T-helper 2 cell treated with Interferon-gamma antibody and Interleukin-4, amounts not matched to agents 100 ng/mL and 5 ng/mL, for 36 hours (primary cell): Measurements from ENCODE around the gene HDAC7. TPM values are rescaled to one million over a fixed set of nuclear protein-coding genes. Genes with fewer than 3 reads are reported as not detected.

Source experiments
- intact Hi-C: fragments of 100-400 bp; cut with micrococcal nuclease; formaldehyde crosslinking; loops from one replicate; pipeline ENCODE4 v1.15.1; 2023
- total RNA-seq: library from RNA; stranded (reverse); gene quantifications from 2 replicates; pipeline ENCODE4 v1.2.3, GENCODE V29; 2022

HDAC7 gene
- total RNA-seq, 1 donor from 2014 or later = 150 TPM

DNA sequence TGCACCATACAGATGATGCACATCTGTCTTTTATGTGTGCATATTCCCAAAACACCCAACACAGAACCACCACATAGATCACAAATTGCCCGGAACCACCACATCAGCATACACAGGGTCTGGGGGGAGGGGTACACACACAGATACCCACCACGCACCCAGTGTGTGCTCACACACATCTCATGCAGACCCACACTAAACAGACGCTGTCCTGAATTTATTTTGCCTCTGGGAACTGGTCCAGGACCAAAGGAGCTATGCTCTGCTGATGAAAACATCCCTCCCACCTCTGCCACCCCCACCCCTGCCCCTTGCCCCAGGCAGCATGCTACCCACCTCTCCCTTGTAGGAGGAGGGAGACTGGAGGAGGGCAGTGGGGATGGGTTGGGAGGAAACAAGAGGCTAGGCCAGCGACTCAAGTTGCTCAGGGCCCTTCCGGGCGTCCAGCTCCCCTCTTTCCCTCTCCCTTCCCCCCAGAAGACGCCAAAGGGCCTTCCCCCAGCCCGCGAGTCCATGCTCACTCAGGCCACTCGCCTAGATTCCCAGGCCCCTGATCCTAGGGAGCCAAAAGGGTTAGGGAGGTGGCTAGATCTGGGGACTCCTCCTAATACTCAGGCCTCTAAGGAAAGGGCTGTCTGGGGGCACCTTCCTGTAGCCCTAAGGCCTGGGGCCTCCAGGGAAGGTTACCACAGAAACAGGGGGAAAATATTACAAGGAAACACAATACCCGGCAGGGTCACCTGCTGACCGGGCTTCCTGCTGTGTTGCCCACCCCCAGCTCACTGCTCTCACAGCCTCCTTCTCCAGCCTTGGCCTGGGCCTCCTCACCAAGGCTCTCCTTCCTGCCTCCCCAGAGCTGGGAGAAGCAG, 3.1 kb downstream of the HDAC7 start:
- intact Hi-C loops = loop anchor here (10.0 kb wide), 2 partner anchors 452 to 1602 kb away; no protein-coding TSS in a partner anchor

DNA sequence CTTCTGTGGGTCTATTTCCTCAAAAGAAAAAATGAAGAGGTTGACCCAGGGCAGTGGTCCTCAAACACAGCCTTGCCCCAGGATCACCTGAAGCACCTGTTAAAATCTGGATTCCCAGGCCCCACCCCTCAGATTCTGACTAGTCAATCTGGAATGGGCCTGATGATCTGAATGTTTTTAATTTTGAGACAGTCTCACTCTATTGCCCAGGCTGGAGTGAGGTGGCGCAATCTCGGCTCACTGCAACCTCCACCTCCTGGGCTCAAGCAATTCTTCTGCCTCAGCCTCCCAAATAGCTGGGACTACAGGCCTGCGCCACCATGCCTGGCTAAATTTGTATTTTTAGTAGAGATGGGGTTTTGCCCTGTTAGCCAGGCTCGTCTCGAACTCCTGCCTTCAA, 4.3 kb downstream of the HDAC7 start:
- intact Hi-C loops = loop anchor here (10.0 kb wide), 2 partner anchors 451 to 1601 kb away; no protein-coding TSS in a partner anchor

GRCh38 chr12:47814539-47815170, 5.0 kb downstream of the HDAC7 start:
- intact Hi-C loops = loop anchor here (10.0 kb wide), 2 partner anchors 450 to 1600 kb away; no protein-coding TSS in a partner anchor

GRCh38 chr12:47813511-47814196, 6.0 kb downstream of the HDAC7 start:
- intact Hi-C loops = loop anchor here (1.0 to 10.0 kb wide), 5 partner anchors 8 to 1599 kb away; partner anchors contain the start of gene SLC48A1

DNA sequence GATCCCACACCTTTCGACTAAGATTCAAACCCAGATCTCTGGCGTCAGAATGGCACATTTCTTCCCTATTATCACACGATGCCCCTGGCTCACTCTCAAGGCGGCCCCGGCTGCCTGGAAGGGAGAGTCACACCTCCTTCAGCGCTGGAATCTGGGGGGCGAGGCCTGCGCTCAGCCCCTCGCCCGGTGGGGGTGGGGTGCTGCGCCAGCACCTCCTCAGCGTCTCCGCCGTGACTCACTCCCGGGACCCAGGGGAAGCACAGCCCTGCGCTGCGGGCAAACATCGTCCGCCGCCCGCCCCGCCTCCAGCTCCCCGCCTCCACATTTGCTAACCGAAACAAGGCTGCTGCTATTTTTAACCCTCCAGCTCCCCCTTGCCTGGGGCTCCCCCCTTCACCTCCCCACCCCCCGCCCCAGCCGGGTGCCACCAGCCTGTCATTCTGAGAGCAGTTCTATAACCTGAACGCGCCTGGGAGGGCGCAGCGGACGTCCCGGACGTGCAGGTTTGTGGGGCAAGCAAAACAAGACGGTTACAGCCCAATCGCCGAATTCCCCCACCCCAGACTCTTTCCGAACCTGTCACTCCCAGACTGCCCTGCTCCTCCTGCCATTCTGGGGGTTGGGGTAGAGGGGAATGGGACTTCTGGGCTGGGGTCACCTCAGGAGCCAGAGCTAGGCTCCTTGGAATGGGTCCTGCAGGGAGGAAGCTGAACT, 6.7 kb downstream of the HDAC7 start:
- intact Hi-C loops = loop anchor here (1.0 to 10.0 kb wide), 5 partner anchors 8 to 1598 kb away; partner anchors contain the start of gene SLC48A1

- intact Hi-C loops = loop anchor here (2.0 to 10.0 kb wide), 4 partner anchors 39 to 1597 kb away; partner anchors contain the start of gene SLC48A1
Measured at GRCh38 chr12:47811581-47812484, 7.9 kb downstream of the HDAC7 start.

DNA sequence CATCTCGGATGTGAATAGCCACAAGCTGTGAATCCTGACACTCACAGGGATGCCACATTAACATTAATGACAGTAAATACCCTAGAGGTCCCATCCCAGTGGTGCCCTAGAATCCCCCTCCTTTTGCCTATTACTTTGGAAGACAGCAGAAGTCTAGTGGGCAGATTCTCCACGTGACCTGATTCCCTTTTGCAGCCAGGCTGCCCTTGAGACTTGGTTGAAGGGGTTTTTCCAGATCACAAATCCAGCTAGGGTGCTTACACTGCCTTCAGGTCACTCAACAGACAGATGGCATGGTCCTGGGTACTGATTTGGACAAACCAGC, 8.7 kb downstream of the HDAC7 start:
- intact Hi-C loops = loop anchor here (10.0 kb wide), 2 partner anchors 446 to 1596 kb away; no protein-coding TSS in a partner anchor

- intact Hi-C loops = loop anchor here (2.0 kb wide), 1 partner anchor 31 kb away; no protein-coding TSS in a partner anchor
Measured at GRCh38 chr12:47809518-47809917, 10.2 kb downstream of the HDAC7 start.

DNA sequence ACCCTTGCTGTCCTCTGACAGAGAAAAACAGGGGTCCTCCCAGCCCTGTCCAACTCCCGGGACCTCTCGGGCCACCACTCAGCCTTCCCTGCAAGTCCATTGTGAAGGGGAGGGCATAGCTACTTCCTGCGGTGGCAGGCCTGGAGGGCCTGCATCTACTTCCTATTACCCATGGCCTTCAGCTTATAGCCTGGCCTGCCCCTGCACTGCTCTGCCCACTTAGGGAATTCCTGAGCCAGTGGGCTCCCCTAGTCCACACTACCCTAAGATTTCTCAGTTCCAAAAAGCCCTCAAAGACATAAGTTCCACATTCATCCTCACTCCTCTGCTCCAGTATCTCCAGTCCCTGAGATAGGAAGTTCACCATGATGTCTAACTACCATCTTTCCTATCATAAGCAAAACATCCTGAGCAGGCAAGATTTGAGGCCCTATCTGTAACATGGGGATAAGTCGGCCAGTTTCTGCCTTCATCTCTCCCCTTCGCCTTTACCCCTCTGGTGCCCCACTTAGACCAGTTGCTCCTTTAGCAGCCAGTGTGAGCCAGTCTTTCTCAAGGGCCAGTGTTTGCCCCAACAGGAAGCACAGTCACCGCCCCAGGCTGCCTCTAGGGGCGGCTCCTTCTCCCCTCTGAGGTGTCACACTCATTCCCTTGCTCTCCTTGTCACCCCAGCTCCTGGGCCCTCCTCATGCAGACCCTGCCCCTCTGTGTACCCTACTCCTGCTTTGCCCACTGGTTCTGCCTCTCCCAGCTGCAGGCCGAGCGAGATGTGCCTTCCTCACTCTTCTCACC, 10.9 kb downstream of the HDAC7 start:
- intact Hi-C loops = loop anchor here (1.0 to 2.0 kb wide), 2 partner anchors 10 to 30 kb away; no protein-coding TSS in a partner anchor

DNA sequence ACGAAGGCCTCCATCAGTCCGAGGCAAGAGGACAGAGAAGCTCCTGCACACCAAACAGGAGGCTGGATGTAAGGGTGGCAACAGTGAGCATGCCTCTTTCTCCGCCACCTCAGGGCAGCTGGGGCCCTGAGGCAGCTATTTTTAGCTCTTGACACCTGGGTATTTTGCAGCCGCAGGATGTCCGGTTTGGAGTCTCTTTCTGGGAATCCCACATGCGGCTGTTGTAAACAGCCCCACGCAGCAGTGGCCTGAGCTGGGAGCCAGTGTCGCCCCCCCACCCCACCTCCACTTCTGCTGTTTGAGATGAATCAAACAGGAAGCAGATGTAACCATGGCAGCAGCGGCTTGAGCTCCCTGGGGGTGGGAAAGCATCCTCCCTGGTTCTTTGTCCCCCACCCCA, 11.7 kb downstream of the HDAC7 start:
- intact Hi-C loops = loop anchor here (1.0 to 2.0 kb wide), 2 partner anchors 10 to 29 kb away; no protein-coding TSS in a partner anchor

- intact Hi-C loops = no loop called here
Measured at GRCh38 chr12:47807338-47807737, 12.4 kb downstream of the HDAC7 start.

DNA sequence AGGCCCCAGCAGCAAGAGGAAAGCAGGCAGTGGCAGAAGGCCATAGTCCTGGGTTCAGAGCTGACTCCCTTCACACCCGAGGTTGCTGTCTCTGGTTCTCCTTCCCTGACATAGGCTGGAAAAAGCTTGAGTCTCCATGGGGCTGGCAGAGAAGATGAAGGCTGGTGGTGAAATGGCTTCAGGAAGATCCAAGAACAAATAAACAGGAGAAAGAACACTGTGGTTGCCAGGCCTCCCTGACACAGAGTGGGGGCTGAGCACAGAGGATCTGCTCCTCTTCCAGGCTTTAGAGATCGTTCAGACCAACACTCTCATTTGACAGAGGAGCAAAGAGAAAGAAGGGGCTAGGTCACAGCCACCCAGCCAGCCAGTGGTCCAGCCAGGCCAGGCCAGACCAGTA, 14.3 kb downstream of the HDAC7 start:
- intact Hi-C loops = no loop called here

DNA sequence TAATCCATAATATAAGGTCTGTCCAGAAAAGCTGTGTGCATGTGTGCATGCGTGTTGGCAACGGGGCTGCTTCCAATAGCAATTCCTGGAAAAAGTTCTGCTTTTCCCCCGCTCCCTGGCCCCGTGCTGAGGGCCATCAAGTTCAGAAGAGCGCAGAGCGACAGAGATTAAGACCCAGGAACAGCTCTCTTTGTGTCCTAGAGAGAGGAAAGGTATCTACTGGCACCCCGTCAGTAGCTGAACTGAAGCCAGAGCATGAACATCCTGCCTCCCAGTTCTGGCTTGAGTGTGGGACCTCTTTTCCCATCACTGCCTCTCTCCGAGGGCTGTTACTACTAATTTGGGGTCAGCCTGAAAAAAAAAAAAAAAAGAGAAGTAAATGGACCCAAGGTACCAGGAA, 15.5 kb downstream of the HDAC7 start:
- intact Hi-C loops = no loop called here

DNA sequence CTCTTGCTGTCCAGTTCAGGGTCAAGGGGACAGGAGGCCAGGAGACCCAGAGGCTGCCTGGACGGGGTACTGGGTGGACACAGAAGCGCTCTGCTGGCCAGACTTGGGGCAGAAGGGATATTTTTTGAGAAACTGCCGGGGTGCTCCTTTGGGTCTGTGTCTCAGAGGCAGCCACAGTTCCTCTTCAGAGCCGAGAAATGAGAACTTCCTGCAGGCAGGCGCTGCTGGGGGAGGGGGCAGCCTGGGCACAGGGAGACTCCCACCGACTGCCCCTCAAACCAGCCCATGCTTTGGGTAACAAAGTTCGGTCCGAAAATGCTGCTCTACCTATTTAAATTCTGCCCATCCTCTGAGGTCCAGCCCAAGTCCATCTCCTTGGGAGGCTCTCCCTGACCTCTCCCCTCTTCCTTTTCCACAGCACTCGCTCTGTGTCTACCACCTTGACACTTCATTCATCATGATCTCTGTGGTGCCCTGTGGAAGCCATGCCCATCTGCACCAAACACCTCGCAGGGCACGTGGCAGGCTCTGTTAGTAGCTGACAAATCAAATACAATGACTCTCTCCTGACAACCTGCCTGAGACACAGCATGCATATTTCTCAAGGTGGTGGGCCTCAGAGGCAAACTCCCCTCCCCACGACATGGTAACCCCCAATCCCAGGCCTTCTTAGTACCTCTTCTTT, 16.4 kb downstream of the HDAC7 start:
- intact Hi-C loops = no loop called here

- intact Hi-C loops = no loop called here
Measured at GRCh38 chr12:47802312-47802711, 17.4 kb downstream of the HDAC7 start.

- intact Hi-C loops = no loop called here
Measured at GRCh38 chr12:47801904-47802246, 17.8 kb downstream of the HDAC7 start.

DNA sequence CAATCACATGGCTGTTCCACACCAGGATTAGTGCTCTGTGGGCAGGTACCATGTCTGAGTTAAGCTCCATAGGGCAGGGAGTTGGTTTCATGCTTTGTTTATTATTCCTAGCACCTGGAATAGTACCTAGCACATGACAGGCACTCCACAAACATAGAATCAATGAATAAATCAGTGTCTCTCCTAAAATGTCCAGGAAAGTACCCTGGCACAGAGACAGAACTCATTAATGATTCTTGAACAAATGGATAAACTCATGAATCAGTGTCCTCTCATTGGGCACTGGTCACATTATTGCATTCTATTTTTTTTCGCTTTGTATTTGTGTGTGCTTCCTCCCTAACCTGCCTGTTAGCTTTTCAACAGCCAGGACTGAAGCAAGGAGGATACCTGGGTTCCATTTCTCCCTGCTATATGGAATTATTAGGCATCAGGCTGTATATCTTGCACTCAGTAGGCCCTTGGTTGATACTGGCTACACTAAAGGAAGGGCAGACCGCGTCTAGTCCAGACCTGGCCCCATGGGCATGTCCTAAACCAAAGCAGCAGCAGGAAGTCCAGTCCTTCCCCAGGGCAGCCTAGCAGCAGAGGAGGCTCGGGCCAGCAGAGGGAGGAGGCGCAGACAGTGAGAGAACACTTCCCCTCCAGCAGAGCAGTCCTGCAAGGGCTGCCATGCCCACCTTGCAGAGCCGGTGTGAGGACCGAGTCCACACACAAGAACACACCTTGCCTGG, 18.4 kb downstream of the HDAC7 start:
- intact Hi-C loops = no loop called here

DNA sequence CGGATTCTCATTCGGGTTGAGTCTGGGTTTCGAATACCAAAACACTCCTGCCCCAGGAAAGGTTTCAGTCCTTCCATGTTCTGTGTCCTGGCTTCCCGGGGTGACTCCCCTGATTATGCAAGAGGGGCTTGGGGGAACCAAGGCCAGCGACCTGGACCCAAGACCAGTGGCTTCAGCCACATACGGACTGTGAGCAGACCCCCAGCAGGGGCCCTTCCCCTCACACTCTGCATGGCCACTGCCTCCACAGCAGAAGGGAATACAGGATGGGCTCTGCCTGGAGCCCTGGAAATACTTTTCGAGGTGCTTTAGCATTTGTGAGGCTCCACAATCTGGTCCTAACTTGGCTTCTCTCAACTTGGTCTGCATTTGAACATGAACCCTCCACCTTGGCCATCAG, 19.1 kb downstream of the HDAC7 start:
- intact Hi-C loops = no loop called here
